ENCODE data around the gene TTC27. TPM values are rescaled to one million over a fixed set of nuclear protein-coding genes. Genes with fewer than 3 reads are reported as not detected.

Gene TTC27
- total and polyA plus RNA-seq, 4 donors: 3.5 to 13.5 (median 6.3) TPM

- Histone ChIP-seq H3K36me3 (ENCODE audit: control insufficient read depth in 4 of 4, insufficient read depth in 3 of 4, low read depth in 1 of 4, low read length in 3 of 4) (peaks cover 0 to 3% (median 0%) of the 10 kb centered on the region in 4 donors), H3K9me3 (ENCODE audit: control insufficient read depth in 4 of 4, low read length in 3 of 4) (no peaks in the 10 kb centered on the region), H3K4me1 (ENCODE audit: control insufficient read depth in 4 of 4, insufficient read depth in 4 of 4, low read length in 3 of 4) (no peaks in the 10 kb centered on the region), H3K4me3 (ENCODE audit: low read depth in 1 of 3, low read length in 3 of 3) (no peak overlapping the region), H3K27me3 (ENCODE audit: control insufficient read depth in 4 of 4, insufficient read depth in 4 of 4, low read length in 3 of 4) (no peaks in the 10 kb centered on the region), H3K9ac (ENCODE audit: low read depth in 1 of 2, low read length in 2 of 2) (no peak overlapping the region), H3K27ac (ENCODE audit: low read depth in 1 of 2, low read length in 2 of 2) (no peak overlapping the region)
- DNase-seq (ENCODE audit: low spot score): no peak
- TF ChIP-seq, protein P1, sequence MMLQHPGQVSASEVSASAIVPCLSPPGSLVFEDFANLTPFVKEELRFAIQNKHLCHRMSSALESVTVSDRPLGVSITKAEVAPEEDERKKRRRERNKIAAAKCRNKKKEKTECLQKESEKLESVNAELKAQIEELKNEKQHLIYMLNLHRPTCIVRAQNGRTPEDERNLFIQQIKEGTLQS (IDR thresholded peaks at IDR 0.05): no peak
- TF ChIP-seq FOXA1 (IDR thresholded peaks at IDR 0.05) (no peak), CTCF (IDR thresholded peaks at IDR 0.05; ENCODE audit: low read depth, low read length, missing input control) (no peak), GABPA (IDR thresholded peaks at IDR 0.05 in 1 of 2, conservative IDR thresholded peaks at IDR 0.05 in 1 of 2) (no peak), REST (IDR thresholded peaks at IDR 0.05) (no peak), HNF4G (IDR thresholded peaks at IDR 0.05) (no peak), SP1 (IDR thresholded peaks at IDR 0.05) (no peak), NR2F2 (IDR thresholded peaks at IDR 0.05) (no peak), JUND (IDR thresholded peaks at IDR 0.05) (no peak), RAD21 (IDR thresholded peaks at IDR 0.05) (no peak), TAF1 (conservative IDR thresholded peaks at IDR 0.05) (no peak), FOXA2 (IDR thresholded peaks at IDR 0.05) (no peak), YY1 (IDR thresholded peaks at IDR 0.05) (no peak)
- TF ChIP-seq, protein P2, sequence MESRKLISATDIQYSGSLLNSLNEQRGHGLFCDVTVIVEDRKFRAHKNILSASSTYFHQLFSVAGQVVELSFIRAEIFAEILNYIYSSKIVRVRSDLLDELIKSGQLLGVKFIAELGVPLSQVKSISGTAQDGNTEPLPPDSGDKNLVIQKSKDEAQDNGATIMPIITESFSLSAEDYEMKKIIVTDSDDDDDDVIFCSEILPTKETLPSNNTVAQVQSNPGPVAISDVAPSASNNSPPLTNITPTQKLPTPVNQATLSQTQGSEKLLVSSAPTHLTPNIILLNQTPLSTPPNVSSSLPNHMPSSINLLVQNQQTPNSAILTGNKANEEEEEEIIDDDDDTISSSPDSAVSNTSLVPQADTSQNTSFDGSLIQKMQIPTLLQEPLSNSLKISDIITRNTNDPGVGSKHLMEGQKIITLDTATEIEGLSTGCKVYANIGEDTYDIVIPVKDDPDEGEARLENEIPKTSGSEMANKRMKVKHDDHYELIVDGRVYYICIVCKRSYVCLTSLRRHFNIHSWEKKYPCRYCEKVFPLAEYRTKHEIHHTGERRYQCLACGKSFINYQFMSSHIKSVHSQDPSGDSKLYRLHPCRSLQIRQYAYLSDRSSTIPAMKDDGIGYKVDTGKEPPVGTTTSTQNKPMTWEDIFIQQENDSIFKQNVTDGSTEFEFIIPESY (IDR thresholded peaks at IDR 0.05): no peak
- 95% methylated on average over 4 of the region's 4 CpGs for WGBS
Observed at GRCh38 chr2:32802877-32803276, 175.0 kb downstream of the TTC27 start.

DNA sequence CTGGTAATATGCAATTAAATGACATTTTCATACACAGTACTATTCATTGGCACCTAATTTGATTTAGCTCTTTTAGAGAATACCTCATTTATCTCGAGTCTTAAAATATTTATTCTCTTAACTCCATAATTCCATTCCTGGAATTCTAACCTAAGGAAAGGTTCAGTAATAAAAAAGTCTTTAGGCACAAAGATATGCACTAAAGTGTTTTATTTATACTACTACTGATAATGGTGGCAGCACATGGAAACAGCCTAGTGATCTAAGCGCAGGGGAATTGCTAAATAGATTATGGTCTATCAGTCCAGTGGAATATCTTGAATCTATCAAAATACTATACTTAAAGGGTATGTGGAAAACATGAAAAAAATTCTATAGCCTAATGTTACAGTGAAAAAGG is 176.4 kb downstream of the TTC27 start:
- no peaks in the 10 kb centered on the region for H3K4me1 ChIP-seq (ENCODE audit: control insufficient read depth in 4 of 4, insufficient read depth in 4 of 4, low read length in 3 of 4)
- no peak overlapping the region for H3K9ac ChIP-seq (ENCODE audit: low read depth in 1 of 2, low read length in 2 of 2)
- DNase-seq (ENCODE audit: low spot score): no peak
- no peak overlapping the region for H3K27ac ChIP-seq (ENCODE audit: low read depth in 1 of 2, low read length in 2 of 2)
- H3K27me3 ChIP-seq (ENCODE audit: control insufficient read depth in 4 of 4, insufficient read depth in 4 of 4, low read length in 3 of 4): no peaks in the 10 kb centered on the region
- H3K36me3 ChIP-seq (ENCODE audit: control insufficient read depth in 4 of 4, insufficient read depth in 3 of 4, low read depth in 1 of 4, low read length in 3 of 4): peaks cover 0 to 3% (median 1%) of the 10 kb centered on the region in 4 donors
- 90% methylated on average over 2 of the region's 2 CpGs for WGBS
- no peak overlapping the region for H3K4me3 ChIP-seq (ENCODE audit: low read depth in 1 of 3, low read length in 3 of 3)
- H3K9me3 ChIP-seq (ENCODE audit: control insufficient read depth in 4 of 4, low read length in 3 of 4): no peaks in the 10 kb centered on the region
- TF ChIP-seq SP1 (IDR thresholded peaks at IDR 0.05) (no peak), YY1 (IDR thresholded peaks at IDR 0.05) (no peak), RAD21 (IDR thresholded peaks at IDR 0.05) (no peak), JUND (IDR thresholded peaks at IDR 0.05) (no peak), HNF4G (IDR thresholded peaks at IDR 0.05) (no peak), EGR1 (IDR thresholded peaks at IDR 0.05; ENCODE audit: low read depth in 2 of 2) (no peak), REST (IDR thresholded peaks at IDR 0.05) (no peak), TAF1 (conservative IDR thresholded peaks at IDR 0.05) (no peak), RXRA (IDR thresholded peaks at IDR 0.05) (no peak), NR2F2 (IDR thresholded peaks at IDR 0.05) (no peak)
- TF ChIP-seq, protein P3, sequence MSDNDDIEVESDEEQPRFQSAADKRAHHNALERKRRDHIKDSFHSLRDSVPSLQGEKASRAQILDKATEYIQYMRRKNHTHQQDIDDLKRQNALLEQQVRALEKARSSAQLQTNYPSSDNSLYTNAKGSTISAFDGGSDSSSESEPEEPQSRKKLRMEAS (IDR thresholded peaks at IDR 0.05): no peak
- TF ChIP-seq, protein P2 (IDR thresholded peaks at IDR 0.05): no peak

All from liver (tissue), 9 donors.